SU-DHL-6 (cell line): ENCODE data around the gene TANC1.

ENCODE experiments used
- EZH2phosphoT487 ChIP-seq: fragments of 200-600 bp; sonication (generic), shearing (Covaris generic); conservative IDR thresholded peaks from 2 replicates; pipeline ENCODE4 v1.6.1; 2018; ENCODE audit warnings: mild to moderate bottlenecking, antibody characterized with exemption, low read length, moderate library complexity, mixed read lengths
- TF ChIP-seq, protein P1 (sequence below): fragments of 200-600 bp; sonication (generic); IDR thresholded peaks from one replicate; pipeline ENCODE4 v1.5.1; 2017; ENCODE audit warnings: antibody characterized with exemption, mild to moderate bottlenecking, low read length, moderate library complexity; ENCODE audit not compliant: insufficient read depth, poor library complexity, severe bottlenecking

DNA sequence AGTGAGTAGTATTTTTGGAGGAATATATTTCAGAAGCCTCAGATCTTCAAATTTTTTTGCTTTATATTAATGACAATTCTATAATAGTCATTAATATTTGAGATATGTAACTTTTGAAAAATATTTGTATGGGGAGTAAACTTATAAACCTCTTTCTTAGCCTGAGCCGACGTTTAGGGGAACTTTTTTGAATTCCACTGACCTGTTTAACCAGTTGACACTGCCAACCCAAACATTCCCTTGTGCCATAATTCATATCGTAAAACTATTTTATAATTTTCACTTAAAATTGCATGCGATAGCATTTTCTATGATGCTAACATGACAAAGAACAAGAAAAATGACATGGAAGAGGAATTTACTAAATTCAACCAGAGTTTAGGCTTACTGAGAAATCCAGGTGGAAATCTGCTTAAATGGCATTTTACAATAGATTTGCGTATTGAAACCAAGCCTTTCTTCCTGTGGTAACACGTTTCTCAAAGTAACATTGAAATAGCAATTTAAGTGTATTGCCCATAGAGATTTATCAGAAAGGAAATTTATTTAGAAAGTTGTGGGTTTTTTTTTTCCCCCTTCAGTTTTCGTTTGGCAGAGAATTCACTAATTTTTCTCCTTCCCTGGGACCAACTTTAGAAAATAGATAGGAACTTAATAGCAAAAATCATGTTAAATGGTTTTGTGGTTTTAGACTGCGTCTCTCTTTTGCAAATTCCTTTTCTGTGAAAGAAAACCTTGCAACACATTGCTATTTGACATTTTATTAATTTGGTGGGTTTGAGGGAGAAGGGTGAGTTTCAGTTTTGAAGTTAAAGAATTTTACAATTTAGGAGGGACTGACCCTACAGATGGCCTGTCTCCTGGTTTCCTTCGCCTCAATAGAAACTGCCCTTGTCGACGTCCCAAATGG is 77.4 kb downstream of the TANC1 start:
- TF ChIP-seq, protein P1, sequence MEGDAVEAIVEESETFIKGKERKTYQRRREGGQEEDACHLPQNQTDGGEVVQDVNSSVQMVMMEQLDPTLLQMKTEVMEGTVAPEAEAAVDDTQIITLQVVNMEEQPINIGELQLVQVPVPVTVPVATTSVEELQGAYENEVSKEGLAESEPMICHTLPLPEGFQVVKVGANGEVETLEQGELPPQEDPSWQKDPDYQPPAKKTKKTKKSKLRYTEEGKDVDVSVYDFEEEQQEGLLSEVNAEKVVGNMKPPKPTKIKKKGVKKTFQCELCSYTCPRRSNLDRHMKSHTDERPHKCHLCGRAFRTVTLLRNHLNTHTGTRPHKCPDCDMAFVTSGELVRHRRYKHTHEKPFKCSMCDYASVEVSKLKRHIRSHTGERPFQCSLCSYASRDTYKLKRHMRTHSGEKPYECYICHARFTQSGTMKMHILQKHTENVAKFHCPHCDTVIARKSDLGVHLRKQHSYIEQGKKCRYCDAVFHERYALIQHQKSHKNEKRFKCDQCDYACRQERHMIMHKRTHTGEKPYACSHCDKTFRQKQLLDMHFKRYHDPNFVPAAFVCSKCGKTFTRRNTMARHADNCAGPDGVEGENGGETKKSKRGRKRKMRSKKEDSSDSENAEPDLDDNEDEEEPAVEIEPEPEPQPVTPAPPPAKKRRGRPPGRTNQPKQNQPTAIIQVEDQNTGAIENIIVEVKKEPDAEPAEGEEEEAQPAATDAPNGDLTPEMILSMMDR = no peak
- no peak for TF ChIP-seq EZH2phosphoT487
